GM12878 (cell line): ENCODE results near the gene ZNF850. TPM values are rescaled to one million over a fixed set of nuclear protein-coding genes. Genes with fewer than 3 reads are reported as not detected.
"Not testable (repeated sequence)": the region's sequence is repeated elsewhere in the genome, so short reads cannot be mapped to it uniquely, and the experiment has no call there.

Source experiments
- ATAC-seq: fragments of 200-7000 bp; cut with Tn5 transposase; 3 replicates; pipeline ENCODE4 v1.9.1; 2020; ENCODE audit warnings: mild to moderate bottlenecking, moderate library complexity
- BruUV-seq: library from RNA; stranded (reverse); fragments of 400-500 nt; replicated peaks from 2 replicates; lab custom pipeline; 2021; lab: Mats Ljungman, UMichigan
- CTCF ChIA-PET: fragments of 300-600 bp; sonication (Branson Sonifier 250); formaldehyde crosslinking; extraction: SDS; loops from one replicate; lab custom pipeline; 2021; ENCODE audit warnings: inconsistent platforms; lab: Yijun Ruan, JAX
- POLR2A ChIA-PET: fragments of 350-600 bp; formaldehyde crosslinking; extraction: SDS; loops from one replicate; lab custom pipeline; 2021; ENCODE audit warnings: inconsistent platforms; lab: Charles Lee
- RAD21 ChIA-PET: fragments of 300-600 bp; sonication (Branson Sonifier 250); formaldehyde crosslinking; loops from one replicate; lab custom pipeline; 2023; ENCODE audit warnings: antibody characterized with exemption; ENCODE audit not compliant: unreplicated experiment; lab: Charles Lee
- SMC1A ChIA-PET: fragments of 300-600 bp; sonication (Branson Sonifier 250); formaldehyde crosslinking; loops from one replicate; lab custom pipeline; 2023; ENCODE audit not compliant: unreplicated experiment, uncharacterized antibody; lab: Charles Lee
- DNase-seq: peaks from one replicate; pipeline ENCODE4 v3.0.0-alpha.2; 2011; ENCODE audit warnings: low read depth, low spot score
- FAIRE-seq: peaks from 3 replicates; lab custom pipeline; 2011; peaks lifted over from hg19 to GRCh38; lab: Jason Lieb, UNC
- H2AFZ ChIP-seq: 2 replicates; pipeline ENCODE4 v1.6.0; 2011; ENCODE audit warnings: low read depth, low read length, control low read depth; ENCODE audit not compliant: control insufficient read depth
- H3K27ac ChIP-seq: 2 replicates; pipeline ENCODE4 v1.5.1; 2011; ENCODE audit warnings: control low read depth; ENCODE audit not compliant: control insufficient read depth, insufficient read depth
- H3K27me3 ChIP-seq, 2 experiments: replicated peaks in 1 of 2; 2 replicates each; pipeline versions ENCODE4 v1.6.0 to v1.6.1; 2011; ENCODE audit warnings: low read length in 1 of 2; ENCODE audit not compliant: control insufficient read depth in 2 of 2, insufficient read depth in 2 of 2
- H3K36me3 ChIP-seq, 2 experiments: 2 replicates each; pipeline ENCODE4 v1.5.1; 2011; ENCODE audit warnings: low read length in 1 of 2; ENCODE audit not compliant: control insufficient read depth in 2 of 2, insufficient read depth in 2 of 2
- H3K4me1 ChIP-seq: 2 replicates; pipeline ENCODE4 v1.6.1; 2011; ENCODE audit warnings: mild to moderate bottlenecking, low read length, moderate library complexity, mixed read lengths; ENCODE audit not compliant: control insufficient read depth, insufficient read depth
- H3K4me2 ChIP-seq: 2 replicates; pipeline ENCODE4 v1.6.0; 2011; ENCODE audit warnings: control low read depth; ENCODE audit not compliant: control insufficient read depth, insufficient read depth
- H3K4me3 ChIP-seq: fragments of 200-600 bp; sonication (generic); 2 replicates; pipeline ENCODE4 v1.5.1; 2016
- H3K79me2 ChIP-seq: 2 replicates; pipeline ENCODE4 v1.6.0; 2011; ENCODE audit warnings: low read length; ENCODE audit not compliant: control insufficient read depth, insufficient read depth
- H3K9ac ChIP-seq: 2 replicates; pipeline ENCODE4 v1.8.0; 2011; ENCODE audit warnings: low read length, control low read depth, mixed read lengths; ENCODE audit not compliant: control insufficient read depth, insufficient read depth
- H3K9me3 ChIP-seq: replicated peaks from 3 replicates; pipeline ENCODE4 v1.5.1; 2011; ENCODE audit warnings: mild to moderate bottlenecking, low read length; ENCODE audit not compliant: control insufficient read depth, insufficient read depth
- H4K20me1 ChIP-seq: 2 replicates; pipeline ENCODE4 v1.6.0; 2011; ENCODE audit not compliant: control insufficient read depth, insufficient read depth
- CTCF ChIP-seq, 3 experiments: IDR thresholded peaks in 2 of 3; conservative IDR thresholded peaks in 1 of 3; 2 replicates each; pipeline ENCODE4 v1.5.1; 2011; ENCODE audit warnings: low read depth in 3 of 3, low read length in 3 of 3, mild to moderate bottlenecking in 3 of 3, control low read depth in 2 of 3, moderate library complexity in 2 of 3, inconsistent platforms in 1 of 3, mixed read lengths in 1 of 3; ENCODE audit not compliant: control insufficient read depth in 2 of 3, insufficient read depth in 1 of 3; ENCODE audit errors: extremely low read depth in 1 of 3
- CUX1 ChIP-seq: IDR thresholded peaks from 2 replicates; pipeline ENCODE4 v1.6.1; 2012; ENCODE audit warnings: improper control_type of control experiment, low read depth, low read length; ENCODE audit not compliant: insufficient replicate concordance
- EED ChIP-seq: sonication (generic); IDR thresholded peaks from 2 replicates; pipeline ENCODE4 v1.6.1; 2016; ENCODE audit warnings: antibody characterized with exemption, low read depth
- IRF3 ChIP-seq: fragments of 450-650 bp; IDR thresholded peaks from 2 replicates; pipeline ENCODE4 v1.6.1; 2014; ENCODE audit warnings: mild to moderate bottlenecking
- POLR2AphosphoS2 ChIP-seq: IDR thresholded peaks from 2 replicates; pipeline ENCODE4 v1.6.1; 2011; ENCODE audit warnings: low read depth, mild to moderate bottlenecking, low read length, improper control_type of control experiment, moderate library complexity
- ZNF274 ChIP-seq: IDR thresholded peaks from one replicate; pipeline ENCODE4 v1.8.0; 2011; ENCODE audit not compliant: insufficient read length, insufficient read depth
- WGBS: methylation state at CpG from one replicate; pipeline ENCODE4 v1.1.6; 2016; ENCODE audit warnings: low lambda C conversion rate; ENCODE audit not compliant: insufficient replicate concordance, insufficient coverage; ENCODE audit errors: missing lambda C conversion rate; 5-methylcytosine and 5-hydroxymethylcytosine counted together
- in situ Hi-C: fragments of 300-500 bp; cut with MboI; formaldehyde crosslinking; loops from 9 replicates; pipeline ENCODE4 v1.14.3; 2018; ENCODE audit warnings: mixed read lengths
- intact Hi-C: fragments of 100-400 bp; cut with micrococcal nuclease; formaldehyde crosslinking; loops from one replicate; pipeline ENCODE4 v1.14.2; 2022; ENCODE audit not compliant: unreplicated experiment
- polyA plus RNA-seq, 11 experiments: library from polyadenylated mRNA; depleted of rRNA in 4 of 11; unstranded in 6 of 11; stranded (reverse) in 5 of 11; fragments of >200 nt; fragmentation: Nextera tagmentation in 4 of 11; fragmentation: Illumina TruSeq in 1 of 11; extraction: Ambion mirVana in 4 of 11; extraction: Trizol in 1 of 11; gene quantifications; 1 replicate in 1 of 11; 2 replicates in 10 of 11; pipeline versions ENCODE4 v1.2.1 to v1.2.3, GENCODE V29; 2011 to 2016; ENCODE audit warnings: inconsistent platforms in 2 of 11, missing spikeins in 2 of 11, low read depth in 1 of 11
- total RNA-seq, 4 experiments: library from RNA; depleted of rRNA in 3 of 4; stranded (reverse); fragments of >200 nt in 3 of 4; fragmentation: Illumina TruSeq in 1 of 4; extraction: Trizol in 1 of 4; gene quantifications; 2 replicates each; pipeline versions ENCODE4 v1.2.1 to v1.2.3, GENCODE V29; 2013 to 2021

Gene ZNF850
- total and polyA plus RNA-seq, 10 of the 15 experiments (the other 5 are each of a cell fraction or from before 2014, with no cell fraction given) = 0.44 to 6.4 (median 2.5) TPM

- H3K9me3 ChIP-seq = peaks cover 61% of the 10 kb centered on the region
- ChIA-PET RAD21 (no interaction called here), POLR2A (no interaction called here), CTCF (no interaction called here), SMC1A (no interaction called here)
- no peak overlapping the region for H3K9ac ChIP-seq
- H3K36me3 ChIP-seq = peaks cover 0 to 21% of the 10 kb centered on the region in 2 experiments; a peak in 2 of 4 replicates
- in situ Hi-C loops = no loop called here
- intact Hi-C loops = no loop called here
- peak overlapping the region; percentile 20; the same call in 1 of the 2 replicates for H3K4me3 ChIP-seq
- no peak overlapping the region for H3K27ac ChIP-seq
- TF ChIP-seq ZNF274 = peak; percentile 82
- TF ChIP-seq EED = no peak
- no peak for TF ChIP-seq CUX1
- TF ChIP-seq IRF3 = no peak
- no peak for TF ChIP-seq POLR2AphosphoS2
- TF ChIP-seq CTCF (IDR thresholded peaks at IDR 0.05 in 2 of 3, conservative IDR thresholded peaks at IDR 0.05 in 1 of 3; ENCODE audit: control insufficient read depth in 2 of 3, extremely low read depth in 1 of 3, insufficient read depth in 1 of 3, low read depth in 3 of 3, low read length in 3 of 3) = no peak
- no peaks in the 10 kb centered on the region for H3K79me2 ChIP-seq
- DNase-seq (no peak), ATAC-seq (no peak), FAIRE-seq (no peak)
- no TSS peak for BruUV-seq
- H3K27me3 ChIP-seq = no peaks in the 10 kb centered on the region
- H3K4me1 ChIP-seq = no peaks in the 10 kb centered on the region
- H3K4me2 ChIP-seq = no peak overlapping the region
- WGBS = 100% methylated on average over 3 of the region's 4 CpGs
- H2AFZ ChIP-seq = no peak overlapping the region
- H4K20me1 ChIP-seq = no peaks in the 10 kb centered on the region
Measured at GRCh38 chr19:36750066-36750691, 22.4 kb downstream of the ZNF850 start.

GRCh38 chr19:36749613-36750012 lies 23.0 kb downstream of the ZNF850 start:
- SMC1A ChIA-PET, H4K20me1 ChIP-seq, H3K9ac ChIP-seq, DNase-seq, FAIRE-seq, H3K4me1 ChIP-seq, H3K27ac ChIP-seq, POLR2A ChIA-PET, H2AFZ ChIP-seq, ATAC-seq, H3K79me2 ChIP-seq, BruUV-seq, CTCF ChIA-PET, RAD21 ChIA-PET, in situ Hi-C loops, H3K27me3 ChIP-seq, intact Hi-C loops, H3K4me3 ChIP-seq, H3K4me2 ChIP-seq: not testable (repeated sequence)
- H3K36me3 ChIP-seq = peaks cover 0 to 18% of the 10 kb centered on the region in 2 experiments; a peak in 2 of 4 replicates
- WGBS = 97% methylated on average over 8 of the region's 8 CpGs
- peaks cover 58% of the 10 kb centered on the region for H3K9me3 ChIP-seq
